GM23248 (cell line): ENCODE measurements around the gene NTNG2. TPM values are rescaled to one million over a fixed set of nuclear protein-coding genes. Genes with fewer than 3 reads are reported as not detected.

Experiments
- DNase-seq: peaks from one replicate; pipeline ENCODE4 v3.0.0-alpha.2; 2015
- H2AFZ ChIP-seq: fragments of 200-600 bp; sonication (generic); 2 replicates; pipeline ENCODE4 v1.6.1; 2016; ENCODE audit warnings: antibody characterized with exemption
- H3F3A ChIP-seq: fragments of 200-600 bp; sonication (generic); 2 replicates; pipeline ENCODE4 v1.6.1; 2016; ENCODE audit warnings: mild to moderate bottlenecking, antibody characterized with exemption, mixed run types; ENCODE audit not compliant: insufficient read depth
- H3K27ac ChIP-seq: fragments of 200-600 bp; sonication (generic); 2 replicates; pipeline ENCODE4 v1.5.1; 2016; ENCODE audit warnings: mild to moderate bottlenecking
- H3K27me3 ChIP-seq: fragments of 200-600 bp; sonication (generic); replicated peaks from 2 replicates; pipeline ENCODE4 v1.6.1; 2016; ENCODE audit warnings: mild to moderate bottlenecking; ENCODE audit not compliant: insufficient read depth
- H3K36me3 ChIP-seq: fragments of 200-600 bp; sonication (generic); 2 replicates; pipeline ENCODE4 v1.6.1; 2016; ENCODE audit warnings: low read depth, mild to moderate bottlenecking
- H3K4me1 ChIP-seq: fragments of 200-600 bp; sonication (generic); 2 replicates; pipeline ENCODE4 v1.6.1; 2016; ENCODE audit warnings: mild to moderate bottlenecking; ENCODE audit not compliant: insufficient read depth
- H3K4me2 ChIP-seq: fragments of 200-600 bp; sonication (generic); one replicate; pipeline ENCODE4 v1.6.1; 2016; ENCODE audit warnings: mild to moderate bottlenecking; ENCODE audit not compliant: unreplicated experiment
- H3K4me3 ChIP-seq: fragments of 200-600 bp; sonication (generic); 2 replicates; pipeline ENCODE4 v1.5.1; 2016; ENCODE audit warnings: mild to moderate bottlenecking
- H3K79me2 ChIP-seq: fragments of 200-600 bp; sonication (generic); 2 replicates; pipeline ENCODE4 v1.6.1; 2016; ENCODE audit warnings: mild to moderate bottlenecking; ENCODE audit not compliant: insufficient read depth
- H3K9ac ChIP-seq: fragments of 200-600 bp; sonication (generic); 2 replicates; pipeline ENCODE4 v1.6.1; 2016; ENCODE audit warnings: mild to moderate bottlenecking
- H3K9me2 ChIP-seq: fragments of 200-600 bp; sonication (generic); 2 replicates; pipeline ENCODE4 v1.6.1; 2016; ENCODE audit warnings: mixed run types, mild to moderate bottlenecking, moderate library complexity; ENCODE audit not compliant: insufficient read depth
- H3K9me3 ChIP-seq: fragments of 200-600 bp; sonication (generic); one replicate; pipeline ENCODE4 v1.6.1; 2017; ENCODE audit warnings: low read depth
- H4K20me1 ChIP-seq: fragments of 200-600 bp; sonication (generic); 2 replicates; pipeline ENCODE4 v1.6.0; 2016; ENCODE audit not compliant: insufficient read depth
- EZH2 ChIP-seq: fragments of 200-600 bp; sonication (generic); IDR thresholded peaks from 2 replicates; pipeline ENCODE4 v1.6.1; 2018; ENCODE audit warnings: antibody characterized with exemption, mild to moderate bottlenecking; ENCODE audit not compliant: insufficient read depth, poor library complexity, severe bottlenecking
- EZH2phosphoT487 ChIP-seq: fragments of 200-600 bp; sonication (generic); IDR thresholded peaks from 2 replicates; pipeline ENCODE4 v1.6.1; 2018; ENCODE audit warnings: antibody characterized with exemption, moderate library complexity, mild to moderate bottlenecking, low read depth; ENCODE audit not compliant: insufficient read depth
- WGBS, 2 experiments: methylation state at CpG; one replicate each; pipeline ENCODE4 v1.1.6; 2015 to 2017; ENCODE audit warnings: low lambda C conversion rate in 2 of 2, low coverage in 1 of 2; ENCODE audit errors: missing lambda C conversion rate in 2 of 2; 5-methylcytosine and 5-hydroxymethylcytosine counted together
- in situ Hi-C: fragments of 300-500 bp; cut with MboI; formaldehyde crosslinking; loops from 2 replicates; pipeline ENCODE4 v1.15.0; 2020
- polyA plus RNA-seq: library from polyadenylated mRNA; unstranded; fragments of >200 nt; fragmentation: Nextera tagmentation; extraction: Ambion mirVana; gene quantifications from 2 replicates; pipeline ENCODE4 v1.2.1, GENCODE V29; 2016
- total RNA-seq: library from RNA; depleted of rRNA; stranded (reverse); fragments of >200 nt; shearing (Covaris generic); gene quantifications from 2 replicates; pipeline ENCODE4 v1.2.3, GENCODE V29; 2014

NTNG2 gene
- total and polyA plus RNA-seq, 2 experiments from 2014 or later: 0.13 to 1.5 TPM

DNA sequence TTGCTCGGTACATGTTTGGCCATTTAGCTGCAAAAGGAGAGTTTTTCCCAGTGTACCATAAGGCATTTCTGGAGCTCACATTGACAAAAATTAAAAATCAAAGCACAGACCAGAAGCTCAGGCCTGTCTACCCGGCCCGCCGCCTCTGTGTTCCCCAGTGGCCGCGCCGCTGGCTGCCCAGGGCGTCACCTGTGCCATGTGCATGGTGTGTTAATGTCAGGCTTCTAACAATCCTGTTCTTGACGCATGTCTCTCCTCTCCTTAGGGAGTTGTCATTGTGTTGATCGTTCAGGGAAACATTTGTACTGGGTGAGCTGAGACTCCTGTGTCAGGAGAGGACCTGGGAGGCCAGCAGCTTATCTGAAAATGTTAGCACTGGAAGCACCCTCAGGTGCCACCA lies 9.6 kb upstream of the NTNG2 start:
- in situ Hi-C loops: no loop called here
- Histone ChIP-seq H3K27ac (no peak overlapping the region), H3K9ac (no peak overlapping the region), H3K79me2 (no peaks in the 10 kb centered on the region), H3K27me3 (peaks cover 68% of the 10 kb centered on the region), H3K9me2 (no peaks in the 10 kb centered on the region), H3K4me3 (no peak overlapping the region), H2AFZ (no peak overlapping the region), H4K20me1 (no peaks in the 10 kb centered on the region), H3K4me1 (no peaks in the 10 kb centered on the region), H3K36me3 (no peaks in the 10 kb centered on the region), H3K9me3 (no peaks in the 10 kb centered on the region), H3F3A (no peaks in the 10 kb centered on the region), H3K4me2 (no peak overlapping the region)
- TF ChIP-seq EZH2phosphoT487 (no peak), EZH2 (no peak)
- no peak for DNase-seq
- WGBS, 2 experiments: 81% methylated on average over 10 of the region's 10 CpGs

DNA sequence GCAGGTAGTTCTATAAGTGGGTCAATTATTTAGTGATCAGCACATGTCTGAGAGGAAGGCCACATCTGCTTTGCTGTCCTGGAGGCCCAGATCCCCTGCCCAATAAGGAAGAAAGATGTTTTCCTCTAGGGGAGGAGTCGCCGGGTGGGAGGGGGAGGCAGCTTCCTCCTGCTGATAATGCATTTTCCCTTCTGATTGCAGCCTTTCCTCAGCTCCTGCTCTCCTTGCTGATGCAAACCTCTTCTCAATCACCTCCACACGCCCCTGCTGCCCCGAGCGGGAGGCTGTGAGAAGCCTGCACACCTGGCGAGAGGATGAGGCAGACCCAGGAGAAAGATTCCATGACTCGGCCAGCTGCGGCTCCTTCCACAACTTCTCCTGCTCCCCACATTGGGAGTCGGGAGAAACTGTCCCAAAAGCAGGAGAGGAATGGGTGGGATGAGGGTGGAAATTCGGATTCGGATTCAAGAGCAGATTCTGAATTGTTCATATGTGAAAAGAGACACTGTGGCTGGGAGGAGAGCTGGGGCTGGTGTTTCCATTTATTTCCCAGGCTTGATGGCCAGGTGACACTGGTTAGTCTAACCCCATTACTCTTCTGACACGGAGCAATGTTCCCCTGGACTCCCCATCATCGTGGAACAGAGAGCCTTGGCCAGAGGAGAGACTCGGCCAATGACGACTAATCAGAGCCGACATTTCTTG lies 6.8 kb upstream of the NTNG2 start:
- Histone ChIP-seq H3K27ac (no peak overlapping the region), H3K9me2 (no peaks in the 10 kb centered on the region), H3K79me2 (no peaks in the 10 kb centered on the region), H2AFZ (no peak overlapping the region), H3K4me3 (no peak overlapping the region), H3F3A (no peaks in the 10 kb centered on the region), H3K4me1 (no peaks in the 10 kb centered on the region), H4K20me1 (no peaks in the 10 kb centered on the region), H3K9me3 (no peaks in the 10 kb centered on the region), H3K36me3 (no peaks in the 10 kb centered on the region), H3K27me3 (peaks cover 72% of the 10 kb centered on the region), H3K4me2 (no peak overlapping the region), H3K9ac (no peak overlapping the region)
- no peak for TF ChIP-seq EZH2
- no peak for TF ChIP-seq EZH2phosphoT487
- DNase-seq: no peak
- WGBS, 2 experiments: 51 to 52% methylated on average over 16 of the region's 16 CpGs
- in situ Hi-C loops: no loop called here

DNA sequence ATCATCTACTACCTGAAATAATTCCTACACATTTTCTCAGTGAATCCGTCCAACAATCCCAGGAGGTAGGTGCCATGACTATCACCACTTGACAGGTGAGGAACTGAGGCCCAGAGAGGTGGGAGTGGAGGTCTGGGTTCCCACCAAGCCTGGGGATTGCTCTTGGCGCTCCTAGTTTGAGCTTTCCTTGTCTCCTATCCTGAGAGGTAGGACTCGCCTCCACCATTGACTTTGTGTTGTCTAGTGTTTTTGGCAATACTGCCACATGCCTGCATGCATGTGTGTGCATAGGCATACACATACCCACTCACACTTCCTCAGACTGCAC lies 6.3 kb upstream of the NTNG2 start:
- no peak for DNase-seq
- WGBS, 2 experiments: 71 to 72% methylated on average over 3 of the region's 3 CpGs

DNA sequence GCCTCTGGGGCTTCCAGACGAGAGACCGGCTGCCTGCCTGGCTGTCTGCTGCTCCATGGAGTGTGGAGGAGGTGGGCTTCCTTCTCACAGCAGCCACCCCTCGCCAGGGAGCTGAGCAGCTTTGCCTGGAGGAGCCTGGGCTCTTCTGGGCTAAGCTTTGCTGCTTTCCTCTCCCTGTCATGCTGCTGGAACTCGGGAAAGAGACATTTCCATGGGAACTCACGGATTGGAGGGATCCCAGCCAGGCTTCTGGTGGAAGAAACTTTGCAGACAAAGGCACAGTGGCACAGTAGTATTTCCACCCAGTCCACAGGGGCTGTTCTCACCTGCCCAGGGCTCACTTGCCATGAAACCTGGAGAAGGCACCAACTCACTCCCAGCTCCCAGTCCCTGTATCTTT lies 5.6 kb upstream of the NTNG2 start:
- H4K20me1 ChIP-seq: no peaks in the 10 kb centered on the region
- H3K36me3 ChIP-seq: no peaks in the 10 kb centered on the region
- no peak overlapping the region for H3K9ac ChIP-seq
- H3K4me1 ChIP-seq: no peaks in the 10 kb centered on the region
- no peak overlapping the region for H3K4me2 ChIP-seq
- no peak overlapping the region for H2AFZ ChIP-seq
- DNase-seq: no peak
- H3K79me2 ChIP-seq: no peaks in the 10 kb centered on the region
- in situ Hi-C loops: no loop called here
- no peak for TF ChIP-seq EZH2phosphoT487
- TF ChIP-seq EZH2: no peak
- no peaks in the 10 kb centered on the region for H3K9me3 ChIP-seq
- no peak overlapping the region for H3K4me3 ChIP-seq
- H3K9me2 ChIP-seq: no peaks in the 10 kb centered on the region
- WGBS, 2 experiments: 3 to 10% methylated on average over 3 to 5 of the region's 5 CpGs
- H3K27me3 ChIP-seq: peaks cover 67% of the 10 kb centered on the region
- H3K27ac ChIP-seq: no peak overlapping the region
- H3F3A ChIP-seq: no peaks in the 10 kb centered on the region

More for the DNA sequence above, 6.3 kb upstream of the NTNG2 start:
- no peaks in the 10 kb centered on the region for H3F3A ChIP-seq
- no peak for TF ChIP-seq EZH2
- TF ChIP-seq EZH2phosphoT487: no peak
- H2AFZ ChIP-seq: no peak overlapping the region
- H3K4me2 ChIP-seq: no peak overlapping the region
- no peaks in the 10 kb centered on the region for H3K79me2 ChIP-seq
- H3K27ac ChIP-seq: no peak overlapping the region
- H3K9ac ChIP-seq: no peak overlapping the region
- no peak overlapping the region for H3K4me3 ChIP-seq
- H4K20me1 ChIP-seq: no peaks in the 10 kb centered on the region
- no peaks in the 10 kb centered on the region for H3K36me3 ChIP-seq
- in situ Hi-C loops: no loop called here
- H3K9me2 ChIP-seq: no peaks in the 10 kb centered on the region
- no peaks in the 10 kb centered on the region for H3K9me3 ChIP-seq
- peaks cover 70% of the 10 kb centered on the region for H3K27me3 ChIP-seq
- no peaks in the 10 kb centered on the region for H3K4me1 ChIP-seq
